ENCODE data around the gene CDH4. TPM values are rescaled to one million over a fixed set of nuclear protein-coding genes. Genes with fewer than 3 reads are reported as not detected.

The CDH4 gene
- total RNA-seq, 1 donor from 2014 or later = not detected

GRCh38 chr20:61830991-61831390, 578.9 kb downstream of the CDH4 start:
- Histone ChIP-seq H3K27ac (no peak overlapping the region), H3K27me3 (no peaks in the 10 kb centered on the region), H3K4me3 (no peak overlapping the region), H3K36me3 (no peaks in the 10 kb centered on the region), H3K9me3 (no peaks in the 10 kb centered on the region), H3K4me1 (no peaks in the 10 kb centered on the region)
- intact Hi-C loops (cut with DNase I) = no loop called here
- TF ChIP-seq CTCF (IDR thresholded peaks at IDR 0.05) = no peak
- DNase-seq (ENCODE audit: low spot score in 2 of 2) = no peak

- H3K27me3 ChIP-seq = no peaks in the 10 kb centered on the region
- H3K9me3 ChIP-seq = no peaks in the 10 kb centered on the region
- no peaks in the 10 kb centered on the region for H3K36me3 ChIP-seq
- no peak overlapping the region for H3K27ac ChIP-seq
- no peak for TF ChIP-seq CTCF (IDR thresholded peaks at IDR 0.05)
- H3K4me1 ChIP-seq = no peaks in the 10 kb centered on the region
- intact Hi-C loops (cut with DNase I) = no loop called here
- H3K4me3 ChIP-seq = no peak overlapping the region
- DNase-seq (ENCODE audit: low spot score in 2 of 2) = no peak
Observed at GRCh38 chr20:61832181-61832580, 580.1 kb downstream of the CDH4 start.

GRCh38 chr20:61833807-61834610, 581.9 kb downstream of the CDH4 start:
- intact Hi-C loops (cut with DNase I) = no loop called here
- no peaks in the 10 kb centered on the region for H3K36me3 ChIP-seq
- DNase-seq (ENCODE audit: low spot score in 2 of 2) = no peak
- H3K9me3 ChIP-seq = no peaks in the 10 kb centered on the region
- no peak overlapping the region for H3K4me3 ChIP-seq
- no peak for TF ChIP-seq CTCF (IDR thresholded peaks at IDR 0.05)
- no peaks in the 10 kb centered on the region for H3K27me3 ChIP-seq
- H3K4me1 ChIP-seq = no peaks in the 10 kb centered on the region
- no peak overlapping the region for H3K27ac ChIP-seq

GRCh38 chr20:61835301-61835700, 583.2 kb downstream of the CDH4 start:
- Histone ChIP-seq H3K4me1 (no peaks in the 10 kb centered on the region), H3K9me3 (no peaks in the 10 kb centered on the region), H3K27ac (no peak overlapping the region), H3K4me3 (no peak overlapping the region), H3K36me3 (no peaks in the 10 kb centered on the region), H3K27me3 (no peaks in the 10 kb centered on the region)
- TF ChIP-seq CTCF (IDR thresholded peaks at IDR 0.05) = no peak
- intact Hi-C loops (cut with DNase I) = no loop called here
- no peak for DNase-seq (ENCODE audit: low spot score in 2 of 2)

GRCh38 chr20:61835791-61836350, 583.8 kb downstream of the CDH4 start:
- DNase-seq (ENCODE audit: low spot score in 2 of 2) = no peak
- Histone ChIP-seq H3K4me3 (no peak overlapping the region), H3K27ac (no peak overlapping the region), H3K36me3 (no peaks in the 10 kb centered on the region), H3K27me3 (no peaks in the 10 kb centered on the region), H3K4me1 (no peaks in the 10 kb centered on the region), H3K9me3 (no peaks in the 10 kb centered on the region)
- no peak for TF ChIP-seq CTCF (IDR thresholded peaks at IDR 0.05)
- intact Hi-C loops (cut with DNase I) = no loop called here
